ENCODE results near the gene GBA2.

GBA2 gene

DNA sequence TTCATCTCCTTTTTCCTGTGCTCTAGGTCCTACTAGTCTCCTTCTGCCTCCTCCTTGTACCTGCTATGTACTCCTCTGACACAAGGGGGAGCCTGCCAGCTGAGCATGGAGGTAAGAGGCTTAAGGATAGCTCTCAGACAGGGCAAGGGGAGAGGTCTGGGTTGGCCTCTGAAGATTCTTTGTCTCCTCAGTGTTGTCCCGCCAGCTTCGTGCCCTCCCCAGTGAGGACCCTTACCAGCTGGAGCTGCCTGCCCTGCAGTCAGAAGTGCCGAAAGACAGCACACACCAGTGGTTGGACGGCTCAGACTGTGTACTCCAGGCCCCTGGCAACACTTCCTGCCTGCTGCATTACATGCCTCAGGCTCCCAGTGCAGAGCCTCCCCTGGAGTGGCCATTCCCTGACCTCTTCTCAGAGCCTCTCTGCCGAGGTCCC lies 12.8 kb downstream of the GBA2 start:
- DNase-seq: peak; percentile 10

DNA sequence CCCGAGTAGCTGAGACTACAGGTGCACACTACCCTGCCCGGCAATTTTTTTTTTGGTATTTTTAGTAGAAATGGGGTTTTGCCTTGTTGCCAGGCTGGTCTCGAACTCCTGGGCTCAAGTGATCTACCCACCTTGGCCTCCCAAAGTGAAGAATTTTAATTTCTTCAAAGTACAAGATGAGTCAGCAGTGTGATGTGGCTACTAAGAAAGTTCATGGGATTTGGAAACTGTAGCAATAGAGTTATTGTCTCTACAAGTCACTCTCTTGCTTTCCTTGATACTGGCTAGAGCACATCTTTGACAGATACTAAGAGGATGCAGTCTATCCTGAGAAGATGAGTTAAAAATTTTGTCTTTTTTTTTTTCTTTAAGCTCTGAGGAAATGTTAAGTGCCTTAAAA lies 14.9 kb downstream of the GBA2 start:
- DNase-seq: no peak

DNA sequence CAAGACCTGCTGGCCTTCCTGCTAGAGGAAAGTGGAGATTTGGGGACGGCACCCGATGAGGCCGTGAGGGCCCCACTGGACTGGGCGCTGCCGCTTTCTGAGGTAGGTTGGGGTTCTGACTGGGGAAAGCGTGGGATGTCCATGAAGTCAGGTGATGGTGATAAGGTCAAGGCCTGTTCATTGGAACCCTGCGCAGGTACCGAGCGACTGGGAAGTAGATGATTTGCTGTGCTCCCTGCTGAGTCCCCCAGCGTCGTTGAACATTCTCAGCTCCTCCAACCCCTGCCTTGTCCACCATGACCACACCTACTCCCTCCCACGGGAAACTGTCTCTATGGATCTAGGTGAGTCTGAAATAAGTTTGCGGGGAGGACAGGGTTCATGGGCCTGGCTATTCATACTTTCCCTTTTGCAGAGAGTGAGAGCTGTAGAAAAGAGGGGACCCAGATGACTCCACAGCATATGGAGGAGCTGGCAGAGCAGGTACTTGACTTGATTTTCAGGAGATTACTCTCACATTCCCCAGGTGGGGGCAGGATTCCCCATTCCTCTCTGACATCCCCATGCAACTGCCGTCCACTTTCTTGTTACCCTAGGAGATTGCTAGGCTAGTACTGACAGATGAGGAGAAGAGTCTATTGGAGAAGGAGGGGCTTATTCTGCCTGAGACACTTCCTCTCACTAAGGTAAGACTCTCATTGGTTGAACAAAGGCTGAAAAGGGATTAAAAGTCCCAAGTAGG lies 16.1 kb downstream of the GBA2 start:
- DNase-seq: peak; percentile 35

DNA sequence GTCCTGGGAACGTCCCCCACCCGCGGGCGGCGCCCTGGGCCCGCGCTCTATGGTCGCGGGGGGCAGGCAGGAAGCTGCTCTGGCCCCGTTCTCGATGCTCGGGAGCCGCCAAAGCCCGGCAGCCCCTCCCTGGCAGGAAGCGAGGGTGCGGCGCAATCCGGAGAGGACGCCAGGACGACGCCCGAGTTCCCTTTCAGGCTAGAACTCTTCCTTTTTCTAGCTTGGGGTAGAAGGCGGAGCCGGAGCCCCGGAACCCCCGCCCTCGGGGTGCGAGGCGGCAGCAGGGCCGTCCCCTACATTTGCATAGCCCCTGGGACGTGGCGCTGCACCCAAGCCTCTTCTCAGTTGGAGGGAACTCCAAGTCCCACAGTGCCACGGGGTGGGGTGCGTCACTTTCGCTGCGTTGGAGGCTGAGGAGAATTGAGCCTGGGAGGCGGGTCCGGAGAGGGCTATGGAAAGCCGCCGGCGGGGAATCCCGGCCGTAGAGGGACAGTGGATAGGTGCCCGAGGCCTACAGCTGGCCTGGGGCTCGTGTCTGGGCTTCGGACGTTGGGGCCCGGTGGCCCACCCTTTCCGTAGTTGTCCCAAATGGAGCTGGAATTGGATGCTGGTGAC lies 16.7 kb downstream of the GBA2 start, which contains the start of the genes CREB3 and TLN1:
Gene CREB3, plus strand, starts transcription at position 482 of the 615 bp plus-strand sequence. Its CDS starts 107 bp downstream, at position 589.
Gene TLN1, minus strand, starts transcription at position 11 of the 615 bp plus-strand sequence. CDS start 6,501 bp downstream, outside the sequence.
- peak; percentile 86 for DNase-seq

DNA sequence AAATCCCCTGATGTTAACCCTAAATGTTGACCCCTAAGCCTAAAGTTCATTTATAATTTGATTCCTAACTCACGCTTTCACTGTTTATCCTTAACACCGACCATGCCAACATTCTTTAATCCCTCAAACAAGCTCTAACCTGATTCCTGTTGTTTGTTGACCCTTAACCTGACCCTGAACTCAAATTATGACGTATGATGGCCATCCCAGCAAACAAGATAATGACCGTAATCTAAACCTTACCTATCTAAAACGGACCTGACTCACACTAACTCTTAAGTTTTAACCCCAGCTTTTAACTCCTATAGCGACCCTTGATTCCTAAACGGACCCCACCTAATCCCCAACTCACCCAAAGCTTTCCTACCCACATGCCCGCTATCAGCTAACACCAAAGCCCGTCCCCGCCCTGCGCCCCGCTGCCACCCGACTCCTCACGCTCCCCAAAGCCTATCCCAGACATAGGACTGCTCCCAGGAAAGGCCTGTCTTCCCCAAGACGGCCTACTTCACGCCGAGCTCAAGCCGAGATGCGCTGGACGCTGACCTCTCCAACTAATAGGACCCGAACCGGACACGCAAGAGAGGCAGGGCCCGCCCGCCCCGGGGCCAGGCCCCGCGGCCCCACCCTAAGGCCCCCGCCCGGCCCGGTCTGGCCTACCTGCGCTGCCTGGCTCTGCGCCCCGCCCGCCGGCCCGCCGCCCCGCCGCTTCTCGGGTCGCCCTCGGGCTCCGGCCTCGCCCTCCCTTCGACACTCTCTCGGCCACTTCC lies 17.4 kb downstream of the GBA2 start:
- no peak for DNase-seq

DNA sequence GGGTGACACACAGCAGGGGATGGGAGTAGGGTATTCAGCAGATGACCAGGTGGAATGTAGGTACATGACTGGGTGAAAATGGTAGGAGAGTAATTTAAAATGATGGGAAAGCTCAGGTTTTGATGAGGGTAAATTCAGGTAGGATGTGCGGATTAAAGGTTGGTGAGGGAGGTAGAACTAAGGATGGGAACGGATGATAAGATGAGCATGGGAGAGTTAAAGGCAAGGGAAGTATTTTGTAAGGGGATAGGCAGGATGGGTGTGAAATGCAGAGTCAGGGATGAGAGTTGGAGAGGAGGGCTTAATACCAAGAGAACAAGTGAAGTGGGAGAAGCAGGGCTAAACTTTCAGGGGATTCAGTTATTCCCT lies 18.6 kb downstream of the GBA2 start:
- DNase-seq: no peak

DNA sequence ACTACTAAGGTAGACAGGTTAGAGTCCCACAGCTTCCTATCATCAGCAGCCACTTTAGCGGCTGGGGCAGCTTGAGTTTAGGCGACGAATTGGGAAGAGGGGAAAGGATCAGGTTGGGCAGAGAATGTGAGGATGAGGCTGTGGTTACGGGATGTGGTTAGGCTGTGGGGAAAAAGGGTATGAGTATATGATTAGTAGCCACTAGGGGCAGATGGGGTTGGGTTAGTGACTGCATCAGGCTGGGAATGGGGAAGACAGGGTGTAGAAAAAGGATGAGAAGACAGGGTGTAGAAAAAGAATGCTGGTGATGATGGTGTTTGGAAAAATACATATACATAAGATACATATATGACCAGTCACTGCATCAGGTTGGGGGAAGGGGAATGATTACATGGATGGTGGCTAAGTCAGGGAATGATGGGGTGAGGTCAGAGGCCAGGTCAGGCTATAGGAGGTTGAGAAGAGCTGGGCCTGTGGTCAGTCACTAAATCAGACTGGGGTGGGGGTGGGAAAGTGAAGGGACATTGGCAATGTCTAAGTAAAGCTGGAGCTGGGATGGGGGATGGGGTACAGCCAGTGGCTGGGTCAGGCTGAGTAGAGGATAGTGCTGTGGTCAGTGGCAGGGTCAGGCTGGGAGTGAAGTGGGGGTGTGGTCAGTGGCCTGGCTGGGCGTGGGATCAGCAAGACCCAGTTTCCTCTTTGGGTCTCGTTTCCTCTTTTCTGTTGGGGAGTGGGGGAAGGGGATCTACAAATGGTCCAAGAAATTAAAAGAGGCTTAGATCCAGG lies 19.1 kb downstream of the GBA2 start:
- DNase-seq: no peak

DNA sequence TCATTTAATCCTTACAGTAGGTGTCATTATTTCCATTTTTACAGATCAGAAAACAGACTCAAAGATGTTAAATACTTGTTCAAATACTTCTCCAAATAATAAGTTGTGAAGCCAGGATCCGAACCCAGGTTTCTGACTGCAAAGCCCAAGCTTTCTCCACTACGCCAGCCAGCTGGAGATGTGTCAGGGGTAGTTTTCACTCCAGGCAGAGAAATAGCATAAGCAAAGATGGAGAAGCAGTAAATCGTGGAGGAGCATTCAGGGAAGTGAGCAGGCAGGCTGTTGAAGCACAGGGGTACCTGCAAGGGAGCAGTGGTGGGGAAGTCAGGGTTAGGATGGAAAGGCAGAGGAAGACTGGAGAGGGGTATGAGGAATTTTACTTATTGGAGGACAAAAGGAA lies 19.9 kb downstream of the GBA2 start:
- no peak for DNase-seq

DNA sequence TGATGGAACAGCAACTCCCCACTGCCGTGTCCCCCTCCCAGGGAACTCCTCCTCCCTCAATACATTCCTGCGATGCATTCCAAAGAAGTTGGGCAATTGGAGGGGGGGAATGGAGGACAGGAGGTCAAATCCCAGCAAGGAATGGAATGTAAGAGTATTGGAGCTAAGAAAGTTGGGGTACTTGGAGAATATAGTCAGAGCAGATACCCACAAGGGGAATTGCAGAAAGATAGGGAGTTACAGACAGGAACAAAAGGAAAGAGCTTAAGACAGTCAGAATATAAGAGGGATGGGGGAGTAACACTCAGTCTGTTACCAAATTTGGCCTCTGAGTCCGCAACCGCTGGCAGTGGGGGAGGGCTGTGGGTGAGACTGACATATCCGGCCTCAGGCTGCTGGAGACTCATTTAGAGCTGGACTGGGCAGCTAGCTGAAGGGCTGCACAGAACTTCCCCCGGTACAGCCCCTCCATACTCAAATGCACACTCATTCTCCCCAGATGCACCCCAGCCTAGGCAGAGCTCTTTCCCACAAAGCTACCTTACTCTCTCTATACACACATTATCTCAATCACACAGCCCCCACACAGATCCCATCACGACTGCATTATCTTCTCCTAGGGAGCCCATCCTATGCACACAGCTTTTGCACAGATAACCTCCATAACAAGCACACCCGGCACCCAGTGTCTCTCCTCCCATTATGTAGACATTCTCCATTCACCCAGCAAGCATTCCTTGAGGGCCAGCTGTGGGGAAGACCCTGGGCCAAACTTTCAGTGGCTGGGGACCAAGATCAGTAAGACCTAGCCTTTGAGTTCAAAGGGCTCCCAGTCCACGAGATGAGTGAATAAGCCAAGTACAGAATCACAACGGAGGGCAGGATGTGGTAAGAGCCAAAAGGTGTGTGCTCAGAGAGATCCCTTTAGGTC lies 20.7 kb downstream of the GBA2 start:
- no peak for DNase-seq

DNA sequence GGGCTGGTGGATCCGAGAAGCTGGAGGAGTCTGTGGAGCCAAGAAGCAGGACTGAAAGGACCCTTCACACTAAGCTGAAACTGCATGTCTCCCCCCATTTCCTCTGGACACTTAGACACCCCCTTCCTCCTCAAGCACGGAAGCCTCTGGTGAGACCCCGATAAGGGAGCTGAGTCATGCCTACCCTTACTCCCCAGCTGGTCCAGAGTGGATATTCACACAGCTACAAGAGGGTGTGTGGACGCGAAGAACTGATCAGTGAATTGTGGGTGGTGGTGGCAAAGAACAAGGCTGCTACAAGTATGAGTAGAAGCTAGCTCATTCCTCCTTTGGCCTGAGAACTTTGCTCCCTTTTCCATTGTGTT lies 21.4 kb downstream of the GBA2 start:
- no peak for DNase-seq

DNA sequence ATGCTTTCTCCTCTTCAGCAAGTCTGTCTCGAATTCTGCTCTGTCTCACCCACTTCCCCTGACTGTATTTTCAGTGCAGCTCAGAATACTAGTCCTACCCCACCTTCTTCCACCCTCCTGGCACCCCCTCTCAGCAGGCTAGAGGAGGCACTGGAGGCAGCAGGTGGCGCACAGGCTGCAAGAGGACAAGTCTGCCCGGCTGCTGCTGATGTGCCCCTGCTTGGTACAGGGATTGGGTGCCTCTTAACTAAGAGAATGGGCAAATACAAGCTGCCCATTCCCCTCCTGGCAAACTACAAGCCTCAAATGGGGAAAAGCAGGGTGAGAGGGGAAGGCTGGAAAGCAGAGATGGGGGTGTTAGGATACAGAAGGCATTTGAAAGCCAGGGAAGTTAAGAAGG lies 22.1 kb downstream of the GBA2 start:
- DNase-seq: no peak

DNA sequence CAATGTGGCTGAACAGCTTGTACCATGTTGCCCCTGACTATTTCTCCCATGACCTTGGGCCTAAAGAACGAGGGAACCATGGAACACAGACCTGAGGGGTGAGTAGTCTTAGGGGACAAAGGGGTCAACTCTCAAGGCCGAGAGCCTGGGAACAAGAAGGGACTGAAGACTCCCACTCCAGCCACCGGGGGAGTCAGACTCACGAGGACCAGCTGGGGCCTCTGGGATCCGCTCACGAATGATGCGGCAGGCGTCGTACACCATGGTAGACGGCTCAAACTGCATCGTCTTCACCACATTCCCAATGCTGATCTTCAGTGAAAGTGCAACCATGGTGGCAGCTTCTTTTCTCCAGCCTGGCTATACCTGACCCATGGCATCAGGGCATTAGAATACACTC lies 23.7 kb downstream of the GBA2 start:
- no peak for DNase-seq

DNA sequence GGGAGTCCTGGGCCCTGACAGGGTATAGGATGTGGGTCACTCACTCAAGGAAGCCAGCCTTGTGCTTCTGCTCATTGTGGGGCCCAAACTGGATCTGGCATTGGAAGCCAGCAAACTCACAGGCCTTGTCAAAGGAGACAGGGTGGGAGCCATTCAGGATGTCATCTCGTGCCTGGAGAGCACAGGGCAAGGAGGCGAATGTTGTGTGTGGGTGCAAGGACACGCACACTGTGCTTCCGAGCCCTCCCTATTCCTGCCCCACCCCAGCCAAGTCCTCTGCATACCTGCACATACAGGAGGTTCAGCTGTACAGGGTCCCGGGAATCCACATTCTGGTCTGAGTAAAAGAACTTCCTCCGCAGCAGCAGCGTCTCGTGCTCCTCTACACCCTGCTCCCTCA lies 25.1 kb downstream of the GBA2 start:
- no peak for DNase-seq

DNA sequence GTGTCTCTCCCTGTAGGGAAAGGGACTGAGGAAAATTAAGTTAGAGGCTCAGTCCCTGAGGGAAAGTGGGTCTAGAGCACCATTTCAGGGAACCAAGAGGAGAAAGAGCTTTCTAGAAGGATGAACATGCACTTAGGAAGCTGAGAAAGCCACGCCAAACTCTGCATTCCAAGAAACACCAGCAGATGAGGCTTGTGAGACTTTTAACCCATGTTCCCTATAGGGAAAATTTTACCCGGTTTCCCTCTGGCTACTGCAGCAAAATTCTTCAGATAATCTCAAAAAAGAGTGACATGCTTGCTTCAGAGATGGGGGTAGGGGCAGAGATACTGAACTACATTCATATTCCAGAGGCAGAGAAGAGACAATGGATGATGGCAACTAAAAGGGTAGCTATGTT lies 25.6 kb downstream of the GBA2 start:
- no peak for DNase-seq

DNA sequence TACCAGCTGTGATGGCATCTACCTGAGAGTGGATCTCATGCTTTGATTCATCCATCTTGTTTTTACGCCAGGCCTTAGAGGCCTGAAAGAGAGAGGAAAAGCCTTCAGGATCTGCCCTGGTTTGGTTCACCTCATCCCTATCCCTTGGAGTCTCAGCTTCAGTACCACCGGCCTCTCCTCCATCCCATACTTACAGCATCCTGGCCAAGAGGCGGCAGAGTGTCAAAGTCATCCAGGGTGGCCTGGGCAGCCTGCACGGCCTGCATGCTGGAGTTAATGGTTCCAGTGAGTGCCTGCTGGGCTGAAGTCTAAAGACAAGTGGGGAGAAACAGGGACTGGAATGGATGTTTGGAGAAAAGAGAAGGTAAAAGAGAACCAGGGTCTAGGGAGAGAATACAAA lies 29.5 kb downstream of the GBA2 start:
- DNase-seq: no peak

DNA sequence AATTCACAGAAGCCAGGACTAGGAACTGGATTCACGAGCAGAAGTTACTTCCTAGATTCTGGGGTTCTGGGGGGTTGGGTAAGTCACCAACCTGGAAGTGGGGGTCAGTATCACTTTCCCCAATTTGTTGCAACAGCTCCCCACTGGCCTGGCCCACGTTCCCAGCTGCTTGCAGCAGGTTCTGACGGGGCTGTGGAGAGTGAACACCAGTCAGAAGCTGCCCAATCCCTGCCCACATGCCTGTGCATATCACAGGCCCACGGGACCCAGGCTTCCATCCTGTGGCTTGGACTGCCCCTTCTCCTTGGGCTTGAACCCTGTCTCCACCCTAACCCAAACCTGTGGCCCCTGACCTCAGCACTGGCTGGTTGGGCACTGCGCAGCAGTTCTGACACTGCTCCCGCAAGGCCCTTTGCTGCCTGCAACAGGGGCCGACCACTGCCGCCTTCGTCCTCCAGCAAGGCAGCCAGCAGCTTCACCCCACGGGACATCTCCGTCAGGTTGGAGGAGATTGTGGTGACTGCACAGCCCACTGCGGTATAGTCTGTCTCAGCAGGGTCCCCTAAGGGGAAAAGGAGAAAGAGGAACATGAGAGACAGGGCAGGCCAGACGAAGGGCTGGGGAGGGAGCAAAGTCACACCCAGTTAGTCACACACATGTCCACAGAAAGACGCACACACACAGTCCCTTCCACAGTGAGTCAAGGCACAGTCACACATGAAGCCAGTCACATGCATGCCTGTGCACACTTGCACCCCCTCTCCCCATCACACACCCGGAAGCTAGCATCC lies 30.1 kb downstream of the GBA2 start:
- no peak for DNase-seq

DNA sequence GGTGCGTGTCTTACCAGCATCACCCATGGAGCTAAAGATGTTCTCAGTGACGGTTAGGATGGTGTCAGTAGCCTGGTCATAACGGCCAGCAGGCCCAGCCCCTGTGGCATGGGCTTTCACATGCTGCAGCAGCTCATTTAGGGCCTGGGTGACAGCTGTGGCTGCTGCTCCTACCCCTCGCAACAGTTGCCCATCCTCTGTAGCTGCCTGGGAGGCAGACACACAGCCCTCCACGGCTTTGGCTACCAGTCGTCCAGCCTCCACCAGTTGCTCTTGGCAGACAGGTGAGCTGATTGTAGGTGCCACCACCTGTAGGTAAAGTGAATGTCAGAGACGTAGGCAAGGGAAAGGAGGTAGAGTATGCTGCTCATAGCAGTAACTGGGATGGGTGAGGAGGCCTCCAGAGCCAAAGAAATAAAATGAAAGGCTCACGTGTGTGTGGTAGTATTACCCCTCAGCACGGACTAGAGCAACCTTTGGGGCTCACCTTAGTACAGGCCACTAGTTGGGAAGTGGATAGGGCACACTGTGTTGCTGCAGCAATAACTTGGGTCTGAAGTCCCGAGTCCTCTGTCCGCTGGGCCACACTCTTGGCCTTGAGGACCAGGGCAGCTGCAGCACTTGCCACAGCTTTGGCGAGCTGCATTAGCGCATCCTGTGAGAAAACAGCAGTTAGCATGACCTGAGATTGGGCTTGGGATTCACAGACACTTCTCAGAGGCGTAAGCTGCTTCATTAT lies 31.7 kb downstream of the GBA2 start:
- no peak for DNase-seq

DNA sequence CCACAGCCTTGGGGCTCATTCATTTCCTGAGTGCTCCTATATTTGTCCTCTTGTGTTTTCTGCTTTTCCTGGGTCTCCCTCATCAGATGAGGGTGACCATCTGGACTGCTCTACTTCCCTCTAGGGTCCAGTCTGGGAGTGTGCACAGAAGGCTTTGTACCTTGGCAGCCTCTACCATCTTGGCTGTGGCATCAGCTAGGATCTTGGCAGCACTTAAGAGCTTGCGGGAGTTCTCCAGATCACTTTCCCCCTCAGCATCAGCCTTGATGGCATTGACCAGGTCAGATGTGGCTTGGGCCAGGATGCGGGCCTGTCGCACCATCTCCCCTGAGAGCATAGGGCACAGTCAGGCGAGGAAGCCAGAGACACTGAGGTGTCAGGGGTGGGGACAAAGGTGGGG lies 32.8 kb downstream of the GBA2 start:
- no peak for DNase-seq

DNA sequence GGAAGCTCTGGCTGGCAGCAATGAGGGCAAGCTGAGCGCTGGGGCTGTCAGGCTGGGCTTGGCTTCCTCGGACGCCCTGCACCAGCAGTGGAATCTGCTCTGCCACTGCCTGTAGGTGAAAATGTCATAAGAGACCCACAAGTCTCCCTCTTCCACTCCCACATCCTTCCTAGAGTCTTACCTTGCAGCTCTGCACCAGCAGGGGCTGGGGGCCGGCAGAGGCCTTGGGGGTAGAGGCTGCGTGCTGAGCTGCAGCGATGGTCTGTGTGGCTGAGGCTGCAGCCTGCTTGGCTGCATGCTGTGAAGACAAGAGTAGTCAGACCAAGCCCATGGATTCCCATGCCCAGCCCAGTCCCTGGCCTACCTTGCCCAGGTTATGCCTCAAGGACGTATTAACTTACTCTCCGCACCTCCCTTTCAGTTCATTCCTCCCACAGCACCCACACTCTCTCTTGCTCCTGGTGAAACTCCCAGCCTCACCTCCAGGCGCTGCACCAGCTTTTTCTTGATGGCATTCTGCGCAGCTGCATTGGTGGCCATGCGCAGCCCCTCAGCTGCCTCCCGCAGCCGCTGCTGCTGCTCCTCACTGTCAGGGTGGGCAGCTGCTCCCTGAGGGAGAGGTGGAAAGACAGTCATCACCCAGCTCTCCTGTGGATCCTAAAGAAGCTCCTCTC lies 34.3 kb downstream of the GBA2 start:
- no peak for DNase-seq

DNA sequence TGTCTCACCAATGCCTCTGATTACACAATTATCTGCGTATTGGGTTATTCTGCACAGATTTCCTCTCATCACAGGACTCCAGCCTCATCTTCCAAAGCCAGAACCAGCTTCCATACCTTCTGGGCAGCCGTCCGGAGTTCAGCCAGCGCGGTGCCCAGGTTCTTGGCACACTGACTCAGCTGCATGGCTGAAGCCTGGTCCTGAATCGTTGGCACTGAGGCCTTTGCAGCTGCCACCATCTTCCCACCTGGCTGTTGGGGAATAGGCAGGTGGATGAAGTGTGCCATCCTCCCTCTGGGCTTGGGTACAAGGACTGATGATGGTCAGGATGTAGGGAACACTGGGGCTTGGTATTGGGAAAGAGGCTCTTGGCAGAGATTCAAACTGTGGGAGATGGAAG lies 34.9 kb downstream of the GBA2 start:
- DNase-seq: no peak
